Neural crest cell (in vitro differentiated cells): ENCODE data around the gene ZMAT5. TPM values are rescaled to one million over a fixed set of nuclear protein-coding genes. Genes with fewer than 3 reads are reported as not detected.

Experiments
- DNase-seq: peaks from one replicate; pipeline ENCODE4 v3.0.0; 2021; ENCODE audit warnings: low read depth, mixed read lengths, low spot score
- H3K27ac Mint-ChIP-seq: one replicate; pipeline ENCODE4 v1.8.0; 2021; ENCODE audit warnings: mild to moderate bottlenecking, mixed read lengths; ENCODE audit not compliant: unreplicated experiment
- H3K27me3 Mint-ChIP-seq: 2 replicates; pipeline ENCODE4 v1.8.0; 2021; ENCODE audit warnings: low read depth, mild to moderate bottlenecking, mixed read lengths
- H3K36me3 Mint-ChIP-seq: 2 replicates; pipeline ENCODE4 v1.8.0; 2021; ENCODE audit warnings: low read depth, mild to moderate bottlenecking, mixed read lengths
- H3K4me1 Mint-ChIP-seq: 2 replicates; pipeline ENCODE4 v1.8.0; 2021; ENCODE audit warnings: mixed read lengths
- H3K4me3 Mint-ChIP-seq: one replicate; pipeline ENCODE4 v1.8.0; 2021; ENCODE audit warnings: mild to moderate bottlenecking, mixed read lengths
- H3K9me3 Mint-ChIP-seq: 2 replicates; pipeline ENCODE4 v1.8.0; 2021; ENCODE audit warnings: mixed read lengths
- total RNA-seq: library from RNA; stranded (reverse); gene quantifications from 2 replicates; pipeline ENCODE4 v1.2.1, GENCODE V29; 2021
- TF ChIP-seq, protein P1 (sequence below): fragments of 200-600 bp; sonication (generic); conservative IDR thresholded peaks from 2 replicates; pipeline ENCODE4 v1.5.0; 2021; ENCODE audit warnings: antibody characterized with exemption, mild to moderate bottlenecking

Gene ZMAT5
- total RNA-seq, 1 donor from 2014 or later = 25.3 TPM

DNA sequence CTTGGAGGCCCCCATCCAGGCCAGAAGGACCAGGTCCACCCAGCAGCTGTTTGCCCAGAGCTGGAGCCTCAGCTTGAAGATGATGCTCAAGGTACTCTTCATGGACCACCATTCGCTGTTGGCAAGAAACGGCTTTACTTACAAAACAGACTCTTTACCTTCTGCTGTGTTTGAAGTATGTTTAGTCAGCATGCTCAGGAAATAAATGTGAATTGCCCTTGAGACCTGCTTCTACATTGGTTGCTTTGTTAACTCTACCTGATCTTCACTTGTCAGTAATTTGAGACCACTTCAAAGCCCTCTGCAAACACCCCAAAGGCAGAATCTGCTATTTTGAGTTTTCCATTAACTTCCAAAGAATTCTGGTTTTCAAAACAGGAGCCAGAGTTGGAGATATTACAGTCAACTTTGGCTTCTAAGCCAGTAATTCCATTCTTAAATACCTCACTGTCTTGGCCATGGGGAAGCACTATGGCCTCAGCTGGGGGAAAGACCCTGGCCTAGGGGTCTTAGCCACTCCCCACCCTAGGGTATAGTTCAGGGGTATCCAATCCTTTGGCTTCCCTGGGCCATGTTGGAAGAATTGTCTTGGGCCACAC is 3.0 kb upstream of the ZMAT5 start:
- H3K4me1 Mint-ChIP-seq = peaks cover 28% of the 10 kb centered on the region
- TF ChIP-seq, protein P1, sequence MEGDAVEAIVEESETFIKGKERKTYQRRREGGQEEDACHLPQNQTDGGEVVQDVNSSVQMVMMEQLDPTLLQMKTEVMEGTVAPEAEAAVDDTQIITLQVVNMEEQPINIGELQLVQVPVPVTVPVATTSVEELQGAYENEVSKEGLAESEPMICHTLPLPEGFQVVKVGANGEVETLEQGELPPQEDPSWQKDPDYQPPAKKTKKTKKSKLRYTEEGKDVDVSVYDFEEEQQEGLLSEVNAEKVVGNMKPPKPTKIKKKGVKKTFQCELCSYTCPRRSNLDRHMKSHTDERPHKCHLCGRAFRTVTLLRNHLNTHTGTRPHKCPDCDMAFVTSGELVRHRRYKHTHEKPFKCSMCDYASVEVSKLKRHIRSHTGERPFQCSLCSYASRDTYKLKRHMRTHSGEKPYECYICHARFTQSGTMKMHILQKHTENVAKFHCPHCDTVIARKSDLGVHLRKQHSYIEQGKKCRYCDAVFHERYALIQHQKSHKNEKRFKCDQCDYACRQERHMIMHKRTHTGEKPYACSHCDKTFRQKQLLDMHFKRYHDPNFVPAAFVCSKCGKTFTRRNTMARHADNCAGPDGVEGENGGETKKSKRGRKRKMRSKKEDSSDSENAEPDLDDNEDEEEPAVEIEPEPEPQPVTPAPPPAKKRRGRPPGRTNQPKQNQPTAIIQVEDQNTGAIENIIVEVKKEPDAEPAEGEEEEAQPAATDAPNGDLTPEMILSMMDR = no peak
- H3K36me3 Mint-ChIP-seq = peaks cover 2% of the 10 kb centered on the region
- no peaks in the 10 kb centered on the region for H3K9me3 Mint-ChIP-seq
- no peaks in the 10 kb centered on the region for H3K27me3 Mint-ChIP-seq
- peak overlapping the region; percentile 76 for H3K4me3 Mint-ChIP-seq
- DNase-seq = no peak
- no peak overlapping the region for H3K27ac Mint-ChIP-seq

- Mint-ChIP-seq H3K36me3 (peaks cover 2% of the 10 kb centered on the region), H3K9me3 (no peaks in the 10 kb centered on the region), H3K4me3 (peak overlapping the region; percentile 99), H3K27ac (peak overlapping the region; percentile 50), H3K27me3 (no peaks in the 10 kb centered on the region), H3K4me1 (peaks cover 28% of the 10 kb centered on the region)
- no peak for DNase-seq
- TF ChIP-seq, protein P1 = no peak
Measured at GRCh38 chr22:29768052-29768693, 1.4 kb upstream of the ZMAT5 start.

DNA sequence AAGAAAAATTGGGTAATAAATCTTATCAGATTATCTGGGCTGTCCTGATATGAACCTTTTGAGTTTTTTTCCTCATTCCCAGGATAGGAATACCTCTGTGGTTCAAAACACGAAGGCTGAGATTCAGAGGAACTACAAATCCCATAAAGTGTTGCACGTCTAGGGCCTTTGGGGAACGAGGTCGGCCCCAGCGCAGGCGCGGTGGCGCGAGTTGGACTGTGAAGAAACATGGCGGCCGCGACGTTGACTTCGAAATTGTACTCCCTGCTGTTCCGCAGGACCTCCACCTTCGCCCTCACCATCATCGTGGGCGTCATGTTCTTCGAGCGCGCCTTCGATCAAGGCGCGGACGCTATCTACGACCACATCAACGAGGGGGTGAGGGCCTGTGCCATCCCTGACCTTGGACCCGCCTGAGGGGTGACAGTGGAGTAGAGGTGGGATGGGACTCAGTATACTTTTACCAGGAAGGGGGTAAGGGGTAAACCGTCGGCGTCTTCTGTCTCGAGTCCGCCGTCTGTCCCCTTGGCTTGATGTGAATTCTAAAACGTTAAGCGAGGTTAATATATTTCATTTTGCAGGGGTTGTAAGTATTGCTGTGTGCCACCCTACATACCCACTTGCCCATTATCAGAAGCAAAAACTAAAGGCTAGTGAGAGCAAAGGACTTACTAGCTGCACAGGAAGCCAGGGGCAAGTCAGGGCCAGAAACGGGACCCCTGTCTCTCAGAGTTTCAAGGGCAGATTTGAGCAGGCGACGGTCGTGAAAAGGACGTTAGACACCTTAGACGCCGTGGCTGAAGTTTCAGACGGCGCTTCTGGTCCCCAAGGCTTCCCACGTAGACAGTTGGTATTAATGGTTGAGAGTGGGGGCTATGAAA is 604 bp upstream of the ZMAT5 start, which contains the start of gene UQCR10:
Gene UQCR10 (plus strand): TSS at position 199 of the 881 bp plus-strand sequence. CDS start 30 bp downstream, at position 229.
- no peaks in the 10 kb centered on the region for H3K9me3 Mint-ChIP-seq
- H3K36me3 Mint-ChIP-seq = peaks cover 2% of the 10 kb centered on the region
- H3K4me3 Mint-ChIP-seq = peak within 1 kb of the TSS; percentile 99
- H3K27me3 Mint-ChIP-seq = no peaks in the 10 kb centered on the region
- peak within 1 kb of the TSS; percentile 99 for H3K27ac Mint-ChIP-seq
- TF ChIP-seq, protein P1 = no peak
- DNase-seq = peak; percentile 87
- H3K4me1 Mint-ChIP-seq = peaks cover 28% of the 10 kb centered on the region

DNA sequence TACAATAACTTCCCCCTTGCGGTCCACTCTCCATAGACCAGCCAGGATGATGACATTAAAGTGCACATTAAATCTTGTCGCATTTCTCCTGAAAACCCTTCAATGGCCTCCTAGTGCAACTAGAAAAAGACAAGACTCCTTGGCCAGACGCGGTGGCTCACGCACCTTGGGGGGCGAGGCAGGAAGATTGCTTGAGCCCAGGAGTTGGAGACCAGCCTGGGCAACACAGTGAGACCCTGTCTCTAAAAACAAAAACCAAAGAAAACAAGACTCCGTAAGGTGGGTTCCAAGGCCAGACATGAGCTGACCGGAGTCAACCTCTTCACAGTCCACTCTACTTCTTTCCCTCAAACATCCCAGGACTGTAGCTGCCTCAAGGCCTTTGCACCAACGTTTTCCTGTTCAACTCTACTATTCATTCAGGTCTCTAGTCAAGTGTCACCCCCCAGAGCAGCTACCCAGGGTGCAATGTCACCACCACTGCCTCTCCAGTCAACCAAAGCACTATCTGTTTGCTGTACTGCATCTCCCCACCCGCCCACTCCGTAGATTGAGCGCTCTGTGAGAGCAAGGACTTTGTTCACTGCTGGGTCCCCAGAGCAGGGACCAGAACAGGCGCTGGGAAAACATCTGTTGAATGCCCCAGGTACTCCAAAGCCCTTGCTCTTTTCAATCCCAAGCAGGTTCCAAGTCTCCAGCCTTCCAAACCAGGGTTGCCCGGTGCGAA is 739 bp downstream of the ZMAT5 start:
- TF ChIP-seq, protein P1 = no peak
- no peak for DNase-seq
- Mint-ChIP-seq H3K27ac (peak overlapping the region; percentile 99), H3K27me3 (no peaks in the 10 kb centered on the region), H3K36me3 (peaks cover 2% of the 10 kb centered on the region), H3K4me3 (peak overlapping the region; percentile 99), H3K9me3 (no peaks in the 10 kb centered on the region), H3K4me1 (peaks cover 28% of the 10 kb centered on the region)

DNA sequence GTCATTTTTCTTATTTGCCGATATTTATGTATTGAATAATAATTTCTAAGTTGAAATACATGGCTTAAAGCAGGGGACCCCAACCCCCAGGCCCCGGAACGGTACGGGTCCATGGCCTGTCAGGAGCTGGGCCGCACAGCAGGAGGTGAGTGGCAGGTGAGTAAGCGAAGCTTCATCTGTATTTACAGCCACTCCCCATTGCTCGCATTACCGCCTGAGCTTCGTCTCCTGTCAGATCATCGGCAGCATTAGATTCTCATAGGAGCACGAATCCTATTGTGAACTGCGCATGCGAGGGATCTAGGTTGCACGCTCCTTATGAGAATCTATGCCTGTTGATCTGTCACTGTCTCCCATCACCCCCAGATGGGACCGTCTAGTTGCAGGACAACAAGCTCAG is 4.5 kb downstream of the ZMAT5 start:
- Mint-ChIP-seq H3K27me3 (no peaks in the 10 kb centered on the region), H3K27ac (no peak overlapping the region), H3K4me1 (peaks cover 24% of the 10 kb centered on the region), H3K36me3 (no peaks in the 10 kb centered on the region), H3K4me3 (no peak overlapping the region), H3K9me3 (no peaks in the 10 kb centered on the region)
- TF ChIP-seq, protein P1 = no peak
- no peak for DNase-seq
